Erythroblast (primary cell): ENCODE data around the gene ISX.

Experiments
- GATA1 ChIP-seq: IDR thresholded peaks from 2 replicates; pipeline ENCODE4 v1.6.1; 2011; ENCODE audit warnings: low read depth, mild to moderate bottlenecking, control low read depth, low read length, moderate library complexity
- POLR2A ChIP-seq: IDR thresholded peaks from 2 replicates; pipeline ENCODE4 v1.6.1; 2011; ENCODE audit warnings: mild to moderate bottlenecking, low read length

DNA sequence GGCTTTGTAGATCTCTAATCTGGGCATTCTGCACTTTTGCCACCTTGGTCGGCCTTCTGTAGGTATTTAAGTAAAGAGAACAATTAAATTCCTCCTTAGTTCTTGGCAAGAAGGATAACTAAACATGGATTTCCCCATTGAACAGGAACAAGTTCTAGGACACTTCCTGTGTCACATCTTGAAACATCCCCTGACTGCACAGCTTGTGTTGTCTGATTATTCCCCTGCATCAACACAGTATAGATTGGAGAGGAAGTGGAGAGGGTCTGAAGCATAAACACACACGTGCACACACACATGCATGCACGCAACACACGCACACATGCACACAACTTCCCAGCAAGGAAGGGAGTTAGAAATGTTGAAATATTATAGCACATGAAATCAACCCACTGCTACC, 8.6 kb downstream of the ISX start:
- TF ChIP-seq POLR2A: no peak
- no peak for TF ChIP-seq GATA1
